GM12878 (cell line): Measurements from ENCODE around the gene RGR.

Experiments
- CREB1 ChIP-seq: IDR thresholded peaks from 2 replicates; pipeline ENCODE4 v1.6.1; 2012; ENCODE audit warnings: low read depth, mild to moderate bottlenecking, inconsistent platforms
- EZH2 ChIP-seq: IDR thresholded peaks from 2 replicates; pipeline ENCODE4 v1.6.1; 2012; ENCODE audit warnings: low read depth, mild to moderate bottlenecking, control low read depth, inconsistent platforms, low read length, borderline replicate concordance; ENCODE audit not compliant: control insufficient read depth
- POLR2A ChIP-seq: IDR thresholded peaks from 2 replicates; pipeline ENCODE4 v1.6.1; 2011; ENCODE audit warnings: low read depth, mild to moderate bottlenecking, low read length
- TF ChIP-seq, protein P1 (sequence below): fragments of 450-650 bp; IDR thresholded peaks from 2 replicates; pipeline ENCODE4 v1.6.1; 2018; ENCODE audit warnings: mild to moderate bottlenecking, low read depth, moderate library complexity; ENCODE audit not compliant: partially characterized antibody

DNA sequence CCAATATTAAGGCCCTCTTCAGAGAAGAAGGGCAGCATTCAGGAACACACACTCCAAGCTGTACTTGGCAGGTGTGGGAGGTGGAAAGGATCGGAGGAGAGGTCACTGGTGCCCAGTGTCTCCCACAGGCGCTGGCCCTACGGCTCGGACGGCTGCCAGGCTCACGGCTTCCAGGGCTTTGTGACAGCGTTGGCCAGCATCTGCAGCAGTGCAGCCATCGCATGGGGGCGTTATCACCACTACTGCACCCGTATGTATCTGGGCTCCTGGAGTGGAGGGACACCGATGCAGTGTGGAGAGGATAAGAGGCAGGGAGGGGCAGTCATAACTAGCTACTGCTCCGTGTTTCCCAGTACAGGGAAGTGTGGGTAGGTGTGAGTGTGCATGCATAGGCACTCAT is 3.9 kb downstream of the RGR start:
- TF ChIP-seq EZH2: no peak
- no peak for TF ChIP-seq POLR2A
- TF ChIP-seq, protein P1, sequence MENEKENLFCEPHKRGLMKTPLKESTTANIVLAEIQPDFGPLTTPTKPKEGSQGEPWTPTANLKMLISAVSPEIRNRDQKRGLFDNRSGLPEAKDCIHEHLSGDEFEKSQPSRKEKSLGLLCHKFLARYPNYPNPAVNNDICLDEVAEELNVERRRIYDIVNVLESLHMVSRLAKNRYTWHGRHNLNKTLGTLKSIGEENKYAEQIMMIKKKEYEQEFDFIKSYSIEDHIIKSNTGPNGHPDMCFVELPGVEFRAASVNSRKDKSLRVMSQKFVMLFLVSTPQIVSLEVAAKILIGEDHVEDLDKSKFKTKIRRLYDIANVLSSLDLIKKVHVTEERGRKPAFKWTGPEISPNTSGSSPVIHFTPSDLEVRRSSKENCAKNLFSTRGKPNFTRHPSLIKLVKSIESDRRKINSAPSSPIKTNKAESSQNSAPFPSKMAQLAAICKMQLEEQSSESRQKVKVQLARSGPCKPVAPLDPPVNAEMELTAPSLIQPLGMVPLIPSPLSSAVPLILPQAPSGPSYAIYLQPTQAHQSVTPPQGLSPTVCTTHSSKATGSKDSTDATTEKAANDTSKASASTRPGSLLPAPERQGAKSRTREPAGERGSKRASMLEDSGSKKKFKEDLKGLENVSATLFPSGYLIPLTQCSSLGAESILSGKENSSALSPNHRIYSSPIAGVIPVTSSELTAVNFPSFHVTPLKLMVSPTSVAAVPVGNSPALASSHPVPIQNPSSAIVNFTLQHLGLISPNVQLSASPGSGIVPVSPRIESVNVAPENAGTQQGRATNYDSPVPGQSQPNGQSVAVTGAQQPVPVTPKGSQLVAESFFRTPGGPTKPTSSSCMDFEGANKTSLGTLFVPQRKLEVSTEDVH: no peak
- TF ChIP-seq CREB1: no peak
